IMR-90 (cell line): ENCODE data around the gene DCDC1. TPM values are rescaled to one million over a fixed set of nuclear protein-coding genes. Genes with fewer than 3 reads are reported as not detected.

Experiments
- ATAC-seq: fragments of 200-7000 bp; cut with Tn5 transposase; 2 replicates; pipeline ENCODE4 v1.9.1; 2020; ENCODE audit warnings: low read depth, mild to moderate bottlenecking, moderate library complexity
- BruUV-seq: library from RNA; stranded (reverse); fragments of 400-500 nt; replicated peaks from 2 replicates; lab custom pipeline; 2021; lab: Mats Ljungman, UMichigan
- CTCF ChIA-PET: fragments of 300-600 bp; formaldehyde crosslinking; extraction: SDS; loops from one replicate; lab custom pipeline; 2021; ENCODE audit warnings: antibody characterized with exemption; lab: Yijun Ruan, JAX
- POLR2A ChIA-PET: fragments of 300-600 bp; sonication (Branson Sonifier 250); formaldehyde crosslinking; loops from one replicate; lab custom pipeline; 2022; ENCODE audit warnings: antibody characterized with exemption; ENCODE audit not compliant: unreplicated experiment; lab: Charles Lee
- DNase-seq: peaks from one replicate; pipeline ENCODE4 v3.0.0; 2013
- H2AFZ ChIP-seq: replicated peaks from 2 replicates; pipeline ENCODE3; 2013; ENCODE audit warnings: low read length, mild to moderate bottlenecking; ENCODE audit not compliant: poor library complexity
- H2AK5ac ChIP-seq: 2 replicates; pipeline ENCODE4 v1.6.1; 2013; ENCODE audit warnings: low read depth, low read length, inconsistent platforms
- H2AK9ac ChIP-seq: replicated peaks from 2 replicates; pipeline ENCODE3; 2013; ENCODE audit warnings: mild to moderate bottlenecking, low read depth, low read length, moderate library complexity; ENCODE audit not compliant: poor library complexity
- H2BK120ac ChIP-seq: 2 replicates; pipeline ENCODE4 v1.6.1; 2013; ENCODE audit warnings: low read depth, low read length, inconsistent platforms
- H2BK15ac ChIP-seq: 3 replicates; pipeline ENCODE4 v1.6.1; 2013; ENCODE audit warnings: low read depth, low read length, inconsistent platforms
- H2BK20ac ChIP-seq: 2 replicates; pipeline ENCODE4 v1.6.1; 2013; ENCODE audit warnings: low read depth, mild to moderate bottlenecking, inconsistent platforms, low read length, moderate library complexity
- H2BK5ac ChIP-seq: 2 replicates; pipeline ENCODE4 v1.6.1; 2013; ENCODE audit warnings: mild to moderate bottlenecking, low read depth, low read length, inconsistent platforms; ENCODE audit not compliant: poor library complexity, severe bottlenecking
- H3K14ac ChIP-seq: replicated peaks from 2 replicates; pipeline ENCODE4 v1.6.1; 2013; ENCODE audit warnings: low read depth, low read length, inconsistent platforms
- H3K18ac ChIP-seq: 2 replicates; pipeline ENCODE4 v1.6.1; 2013; ENCODE audit warnings: low read depth, low read length, control low read depth
- H3K23ac ChIP-seq: 2 replicates; pipeline ENCODE4 v1.6.1; 2013; ENCODE audit warnings: low read depth, low read length, inconsistent platforms
- H3K27ac ChIP-seq: 2 replicates; pipeline ENCODE4 v1.5.1; 2013; ENCODE audit warnings: mild to moderate bottlenecking, control low read depth, low read length; ENCODE audit not compliant: insufficient read depth
- H3K27me3 ChIP-seq: 2 replicates; pipeline ENCODE4 v1.6.1; 2013; ENCODE audit warnings: low read length; ENCODE audit not compliant: control insufficient read depth, insufficient read depth
- H3K36me3 ChIP-seq: 2 replicates; pipeline ENCODE4 v1.6.1; 2013; ENCODE audit warnings: low read length, mixed read lengths; ENCODE audit not compliant: control insufficient read depth, insufficient read depth
- H3K4ac ChIP-seq: 2 replicates; pipeline ENCODE4 v1.6.1; 2013; ENCODE audit warnings: low read depth, low read length, inconsistent platforms
- H3K4me1 ChIP-seq: 2 replicates; pipeline ENCODE4 v1.6.1; 2013; ENCODE audit warnings: low read length, mixed read lengths; ENCODE audit not compliant: control insufficient read depth, insufficient read depth
- H3K4me2 ChIP-seq: 2 replicates; pipeline ENCODE4 v1.6.1; 2013; ENCODE audit warnings: low read depth, mild to moderate bottlenecking, control low read depth, low read length, moderate library complexity
- H3K4me3 ChIP-seq: 2 replicates; pipeline ENCODE4 v1.5.1; 2013; ENCODE audit warnings: low read depth, mild to moderate bottlenecking, control low read depth, low read length, moderate library complexity; ENCODE audit not compliant: insufficient read depth
- H3K56ac ChIP-seq: 2 replicates; pipeline ENCODE4 v1.6.1; 2013; ENCODE audit warnings: low read length, inconsistent platforms; ENCODE audit not compliant: insufficient read depth; ENCODE audit errors: extremely low read depth
- H3K79me1 ChIP-seq, 2 experiments: 2 replicates each; pipeline ENCODE4 v1.6.1; 2013; ENCODE audit warnings: low read length in 2 of 2, inconsistent platforms in 1 of 2, low read depth in 1 of 2
- H3K9ac ChIP-seq: 2 replicates; pipeline ENCODE4 v1.6.1; 2013; ENCODE audit warnings: low read depth, low read length, control low read depth
- H3K9me1 ChIP-seq: 2 replicates; pipeline ENCODE4 v1.6.1; 2013; ENCODE audit warnings: low read length, inconsistent platforms; ENCODE audit not compliant: insufficient read depth
- H3K9me3 ChIP-seq: 2 replicates; pipeline ENCODE4 v1.6.1; 2013; ENCODE audit warnings: low read length; ENCODE audit not compliant: control insufficient read depth, insufficient read depth
- H4K20me1 ChIP-seq: 2 replicates; pipeline ENCODE4 v1.6.1; 2013; ENCODE audit warnings: low read length, inconsistent platforms; ENCODE audit not compliant: insufficient read depth
- H4K5ac ChIP-seq: 2 replicates; pipeline ENCODE4 v1.6.1; 2013; ENCODE audit warnings: mild to moderate bottlenecking, low read depth, low read length, control low read depth
- H4K8ac ChIP-seq, 2 experiments: 2 replicates each; pipeline ENCODE4 v1.6.1; 2013; ENCODE audit warnings: low read depth in 2 of 2, low read length in 2 of 2, control low read depth in 1 of 2, inconsistent platforms in 1 of 2
- H4K91ac ChIP-seq: 2 replicates; pipeline ENCODE4 v1.6.1; 2013; ENCODE audit warnings: low read depth, low read length, inconsistent platforms; ENCODE audit not compliant: insufficient read depth
- BHLHE40 ChIP-seq: fragments of 150-350 bp; IDR thresholded peaks from 2 replicates; pipeline ENCODE4 v1.6.1; 2016; ENCODE audit warnings: mild to moderate bottlenecking, low read depth, low read length
- CEBPB ChIP-seq: IDR thresholded peaks from 2 replicates; pipeline ENCODE4 v1.6.1; 2012; ENCODE audit warnings: low read depth, low read length, improper control_type of control experiment
- CHD1 ChIP-seq: IDR thresholded peaks from 2 replicates; pipeline ENCODE4 v1.6.1; 2012; ENCODE audit warnings: low read depth, low read length, improper control_type of control experiment
- CTCF ChIP-seq: conservative IDR thresholded peaks from 2 replicates; pipeline ENCODE4 v1.5.1; 2012; ENCODE audit warnings: mild to moderate bottlenecking, low read depth, low read length, improper control_type of control experiment
- FOS ChIP-seq: fragments of 150-350 bp; IDR thresholded peaks from 2 replicates; pipeline ENCODE4 v1.6.1; 2016; ENCODE audit warnings: low read depth, low read length
- MAFK ChIP-seq: IDR thresholded peaks from 2 replicates; pipeline ENCODE4 v1.6.1; 2012; ENCODE audit warnings: low read depth, low read length, improper control_type of control experiment
- MAZ ChIP-seq: IDR thresholded peaks from 2 replicates; pipeline ENCODE4 v1.6.1; 2012; ENCODE audit warnings: low read depth, mild to moderate bottlenecking, low read length, improper control_type of control experiment, moderate library complexity, borderline replicate concordance
- MXI1 ChIP-seq: IDR thresholded peaks from 2 replicates; pipeline ENCODE4 v1.6.1; 2012; ENCODE audit warnings: low read depth, mild to moderate bottlenecking, low read length, moderate library complexity, borderline replicate concordance
- NFE2L2 ChIP-seq: fragments of 150-350 bp; IDR thresholded peaks from 2 replicates; pipeline ENCODE4 v1.6.1; 2016; ENCODE audit warnings: low read depth, mild to moderate bottlenecking, low read length
- POLR2A ChIP-seq: IDR thresholded peaks from 2 replicates; pipeline ENCODE4 v1.6.1; 2012; ENCODE audit warnings: mild to moderate bottlenecking, low read depth, low read length
- RCOR1 ChIP-seq: IDR thresholded peaks from 2 replicates; pipeline ENCODE4 v1.6.1; 2012; ENCODE audit warnings: mild to moderate bottlenecking, low read length, improper control_type of control experiment; ENCODE audit not compliant: insufficient replicate concordance
- RFX5 ChIP-seq: IDR thresholded peaks from 2 replicates; pipeline ENCODE4 v1.8.0; 2012; ENCODE audit warnings: low read depth, mild to moderate bottlenecking, low read length, moderate library complexity
- SMC3 ChIP-seq: fragments of 150-350 bp; IDR thresholded peaks from 2 replicates; pipeline ENCODE4 v1.6.1; 2016; ENCODE audit warnings: low read depth, mild to moderate bottlenecking, antibody characterized with exemption, low read length, moderate library complexity
- USF2 ChIP-seq: fragments of 150-350 bp; IDR thresholded peaks from 2 replicates; pipeline ENCODE4 v1.6.1; 2017; ENCODE audit warnings: mild to moderate bottlenecking, antibody characterized with exemption, low read length, low read depth
- WGBS, 2 experiments: methylation state at CpG; one replicate each; pipeline versions ENCODE4 v1.1.5 to v1.1.7; 2013; ENCODE audit warnings: missing lambda C conversion rate in 2 of 2; ENCODE audit not compliant: insufficient read length in 1 of 2; ENCODE audit errors: extremely low coverage in 2 of 2; 5-methylcytosine and 5-hydroxymethylcytosine counted together
- dilution Hi-C: fragments of 300-500 bp; cut with HindIII; formaldehyde crosslinking; loops from one replicate; pipeline ENCODE4 v1.14.3; 2018; ENCODE audit warnings: low sequenced_read_pairs; ENCODE audit not compliant: unreplicated experiment
- in situ Hi-C: fragments of 300-500 bp; cut with MboI; formaldehyde crosslinking; loops from 3 replicates; pipeline ENCODE4 v1.14.3; 2019; ENCODE audit warnings: low sequenced_read_pairs, inconsistent platforms, mixed read lengths
- intact Hi-C: fragments of 100-400 bp; cut with micrococcal nuclease; formaldehyde crosslinking; loops from 2 replicates; pipeline ENCODE4 v1.10.0; 2022
- polyA plus RNA-seq, 3 experiments: library from polyadenylated mRNA; depleted of rRNA; stranded (reverse); fragments of >200 nt; gene quantifications; 2 replicates each; pipeline ENCODE4 v1.2.3, GENCODE V29; 2012; ENCODE audit warnings: low replicate concordance in 1 of 3
- total RNA-seq: library from RNA; depleted of rRNA; stranded (reverse); fragments of >200 nt; gene quantifications from 2 replicates; pipeline ENCODE4 v1.2.3, GENCODE V29; 2012

DCDC1 gene
- total and polyA plus RNA-seq, 2 of the 4 experiments (the other 2 are of a cell fraction) = not detected

- Histone ChIP-seq H2BK120ac (no peak overlapping the region), H3K9me3 (no peaks in the 10 kb centered on the region), H3K56ac (no peak overlapping the region), H3K4me3 (no peak overlapping the region), H4K20me1 (no peaks in the 10 kb centered on the region), H3K4ac (no peak overlapping the region), H3K79me1 (no peaks in the 10 kb centered on the region), H3K4me1 (no peaks in the 10 kb centered on the region), H4K8ac (no peak overlapping the region), H3K18ac (no peak overlapping the region), H2BK20ac (no peak overlapping the region), H3K9me1 (no peaks in the 10 kb centered on the region), H4K91ac (no peak overlapping the region), H2AFZ (no peak overlapping the region), H2AK9ac (no peak overlapping the region), H2BK15ac (no peak overlapping the region), H3K23ac (no peak overlapping the region), H3K27me3 (no peaks in the 10 kb centered on the region), H2AK5ac (no peak overlapping the region), H3K14ac (no peak overlapping the region), H2BK5ac (no peak overlapping the region), H3K9ac (no peak overlapping the region), H3K4me2 (no peak overlapping the region), H3K27ac (no peak overlapping the region), H3K36me3 (no peaks in the 10 kb centered on the region), H4K5ac (no peak overlapping the region)
- in situ Hi-C loops (no loop called here), intact Hi-C loops (no loop called here), dilution Hi-C loops (no loop called here)
- no peak for ATAC-seq
- no peak for DNase-seq
- no TSS peak for BruUV-seq
- TF ChIP-seq CHD1 = no peak
- TF ChIP-seq CTCF = no peak
- no peak for TF ChIP-seq MXI1
- TF ChIP-seq USF2 = no peak
- TF ChIP-seq CEBPB = no peak
- no peak for TF ChIP-seq RCOR1
- no peak for TF ChIP-seq MAFK
- no peak for TF ChIP-seq MAZ
- no peak for TF ChIP-seq RFX5
- no peak for TF ChIP-seq NFE2L2
- TF ChIP-seq SMC3 = no peak
- no peak for TF ChIP-seq FOS
- no peak for TF ChIP-seq POLR2A
- no peak for TF ChIP-seq BHLHE40
- ChIA-PET CTCF (no interaction called here), POLR2A (no interaction called here)
- WGBS, 2 experiments = no CpG with 5 or more reads among the region's 2 CpGs
Measured at GRCh38 chr11:31117038-31117437, 252.5 kb downstream of the DCDC1 start.
